SU-DHL-6 (cell line): ENCODE results near the gene ATOX1.

Experiments used
- H2AFZ ChIP-seq: fragments of 200-600 bp; sonication (generic); 2 replicates; pipeline ENCODE4 v1.6.1; 2014; ENCODE audit warnings: low read depth, mild to moderate bottlenecking, moderate library complexity, mixed read lengths, antibody characterized with exemption, low read length; ENCODE audit not compliant: severe bottlenecking
- H3F3A ChIP-seq: fragments of 200-600 bp; shearing (Covaris generic); 2 replicates; pipeline ENCODE4 v1.6.0; 2016; ENCODE audit warnings: antibody characterized with exemption, mild to moderate bottlenecking; ENCODE audit not compliant: insufficient read depth
- H3K27ac ChIP-seq: fragments of 200-600 bp; sonication (generic); 2 replicates; pipeline ENCODE4 v1.5.1; 2016; ENCODE audit warnings: low read depth, mild to moderate bottlenecking, low read length, moderate library complexity, mixed read lengths
- H3K27me3 ChIP-seq: fragments of 200-600 bp; sonication (generic), shearing (Covaris generic); 2 replicates; pipeline ENCODE4 v1.6.0; 2014; ENCODE audit warnings: mild to moderate bottlenecking, low read length
- H3K36me3 ChIP-seq: fragments of 200-600 bp; sonication (generic); 2 replicates; pipeline ENCODE4 v1.6.1; 2014; ENCODE audit warnings: mild to moderate bottlenecking, low read length, mixed read lengths
- H3K4me2 ChIP-seq: fragments of 300-600, 200-600 bp; shearing (Covaris generic), sonication (generic); 2 replicates; pipeline ENCODE4 v1.6.0; 2014; ENCODE audit warnings: low read length, low read depth, mild to moderate bottlenecking; ENCODE audit not compliant: poor library complexity, severe bottlenecking
- H3K4me3 ChIP-seq: fragments of 200-600 bp; sonication (generic); 2 replicates; pipeline ENCODE4 v1.5.1; 2014; ENCODE audit warnings: antibody characterized with exemption, low read length, mild to moderate bottlenecking, mixed read lengths; ENCODE audit not compliant: insufficient read depth, poor library complexity, severe bottlenecking
- H3K79me2 ChIP-seq: fragments of 200-600 bp; sonication (generic); 2 replicates; pipeline ENCODE4 v1.6.1; 2014; ENCODE audit warnings: mild to moderate bottlenecking, low read length, moderate library complexity; ENCODE audit not compliant: insufficient read depth
- H3K9ac ChIP-seq: fragments of 200-600 bp; sonication (generic); 2 replicates; pipeline ENCODE4 v1.7.0; 2014; ENCODE audit warnings: mild to moderate bottlenecking, low read length
- H3K9me2 ChIP-seq: fragments of 200-600 bp; sonication (generic); replicated peaks from 2 replicates; pipeline ENCODE4 v1.6.1; 2014; ENCODE audit warnings: low read length; ENCODE audit not compliant: insufficient read depth
- H3K9me3 ChIP-seq: fragments of 200-600 bp; sonication (generic); 2 replicates; pipeline ENCODE4 v1.6.1; 2014; ENCODE audit warnings: low read length, mixed read lengths; ENCODE audit not compliant: insufficient read depth
- H4K20me1 ChIP-seq: fragments of 200-600 bp; sonication (generic); 2 replicates; pipeline ENCODE4 v1.6.1; 2014; ENCODE audit warnings: low read depth, mild to moderate bottlenecking, antibody characterized with exemption, low read length, moderate library complexity, mixed read lengths
- EZH2phosphoT487 ChIP-seq: fragments of 200-600 bp; sonication (generic), shearing (Covaris generic); conservative IDR thresholded peaks from 2 replicates; pipeline ENCODE4 v1.6.1; 2018; ENCODE audit warnings: mild to moderate bottlenecking, antibody characterized with exemption, low read length, moderate library complexity, mixed read lengths
- TF ChIP-seq, protein P1 (sequence below): fragments of 200-600 bp; sonication (generic); IDR thresholded peaks from one replicate; pipeline ENCODE4 v1.5.1; 2017; ENCODE audit warnings: antibody characterized with exemption, mild to moderate bottlenecking, low read length, moderate library complexity; ENCODE audit not compliant: insufficient read depth, poor library complexity, severe bottlenecking

Gene ATOX1

DNA sequence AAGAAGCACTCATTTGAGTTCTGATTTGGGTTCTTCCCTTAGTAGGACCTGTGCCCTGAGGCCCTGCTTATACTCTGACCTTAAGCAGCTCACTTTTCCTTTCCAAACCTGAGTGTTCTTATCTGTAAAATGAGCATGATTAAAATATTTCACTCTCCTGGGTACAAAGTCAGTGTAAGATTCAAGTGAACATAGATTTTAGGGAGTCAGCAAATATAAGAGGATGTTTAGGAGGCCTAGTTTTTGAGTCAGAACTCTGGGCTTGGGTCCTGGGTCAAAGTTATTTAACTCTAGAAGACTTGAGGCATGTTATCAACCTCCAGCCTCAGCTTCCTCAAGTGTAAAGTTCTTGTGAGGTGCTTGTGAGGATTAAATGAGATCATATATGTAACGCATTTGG lies 63.0 kb downstream of the ATOX1 start:
- no peak overlapping the region for H3K27ac ChIP-seq
- H2AFZ ChIP-seq = no peak overlapping the region
- H3K9ac ChIP-seq = no peak overlapping the region
- no peaks in the 10 kb centered on the region for H3K9me3 ChIP-seq
- H3F3A ChIP-seq = no peaks in the 10 kb centered on the region
- H4K20me1 ChIP-seq = no peaks in the 10 kb centered on the region
- H3K79me2 ChIP-seq = no peaks in the 10 kb centered on the region
- H3K4me3 ChIP-seq = no peak overlapping the region
- H3K4me2 ChIP-seq = no peak overlapping the region
- no peaks in the 10 kb centered on the region for H3K27me3 ChIP-seq
- no peak for TF ChIP-seq EZH2phosphoT487
- TF ChIP-seq, protein P1, sequence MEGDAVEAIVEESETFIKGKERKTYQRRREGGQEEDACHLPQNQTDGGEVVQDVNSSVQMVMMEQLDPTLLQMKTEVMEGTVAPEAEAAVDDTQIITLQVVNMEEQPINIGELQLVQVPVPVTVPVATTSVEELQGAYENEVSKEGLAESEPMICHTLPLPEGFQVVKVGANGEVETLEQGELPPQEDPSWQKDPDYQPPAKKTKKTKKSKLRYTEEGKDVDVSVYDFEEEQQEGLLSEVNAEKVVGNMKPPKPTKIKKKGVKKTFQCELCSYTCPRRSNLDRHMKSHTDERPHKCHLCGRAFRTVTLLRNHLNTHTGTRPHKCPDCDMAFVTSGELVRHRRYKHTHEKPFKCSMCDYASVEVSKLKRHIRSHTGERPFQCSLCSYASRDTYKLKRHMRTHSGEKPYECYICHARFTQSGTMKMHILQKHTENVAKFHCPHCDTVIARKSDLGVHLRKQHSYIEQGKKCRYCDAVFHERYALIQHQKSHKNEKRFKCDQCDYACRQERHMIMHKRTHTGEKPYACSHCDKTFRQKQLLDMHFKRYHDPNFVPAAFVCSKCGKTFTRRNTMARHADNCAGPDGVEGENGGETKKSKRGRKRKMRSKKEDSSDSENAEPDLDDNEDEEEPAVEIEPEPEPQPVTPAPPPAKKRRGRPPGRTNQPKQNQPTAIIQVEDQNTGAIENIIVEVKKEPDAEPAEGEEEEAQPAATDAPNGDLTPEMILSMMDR = no peak
- no peaks in the 10 kb centered on the region for H3K9me2 ChIP-seq
- H3K36me3 ChIP-seq = no peaks in the 10 kb centered on the region

DNA sequence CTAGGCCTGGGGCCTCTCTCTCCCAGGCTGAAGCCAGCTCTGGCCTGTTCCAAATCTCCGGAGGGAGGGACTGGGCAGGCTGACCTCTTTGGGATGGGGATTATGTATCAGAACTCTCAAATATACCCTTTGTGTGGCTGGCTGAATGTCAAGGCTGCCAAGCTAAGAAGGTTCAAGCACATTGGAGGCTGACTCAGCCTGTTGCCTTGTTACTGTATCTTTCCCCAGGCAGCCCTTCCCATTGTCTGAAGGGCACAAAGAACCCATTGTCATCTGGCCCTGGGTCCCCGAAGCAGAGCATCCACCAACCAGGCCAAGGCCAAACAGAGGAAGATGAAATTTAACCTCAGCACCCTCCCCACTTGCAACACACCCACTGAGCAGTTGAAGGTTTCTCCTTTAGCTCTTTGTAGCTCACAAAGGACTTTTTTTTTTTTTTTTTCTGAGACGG lies 64.4 kb downstream of the ATOX1 start:
- no peak overlapping the region for H2AFZ ChIP-seq
- H3K9me3 ChIP-seq = no peaks in the 10 kb centered on the region
- H3K27me3 ChIP-seq = no peaks in the 10 kb centered on the region
- no peak for TF ChIP-seq EZH2phosphoT487
- TF ChIP-seq, protein P1 = no peak
- no peak overlapping the region for H3K9ac ChIP-seq
- H4K20me1 ChIP-seq = no peaks in the 10 kb centered on the region
- H3K36me3 ChIP-seq = no peaks in the 10 kb centered on the region
- H3K4me3 ChIP-seq = no peak overlapping the region
- H3K27ac ChIP-seq = no peak overlapping the region
- no peaks in the 10 kb centered on the region for H3F3A ChIP-seq
- no peaks in the 10 kb centered on the region for H3K79me2 ChIP-seq
- H3K9me2 ChIP-seq = no peaks in the 10 kb centered on the region
- no peak overlapping the region for H3K4me2 ChIP-seq
